Measurements from ENCODE around the gene SEC16A. TPM values are rescaled to one million over a fixed set of nuclear protein-coding genes. Genes with fewer than 3 reads are reported as not detected.

SEC16A gene
- total and polyA plus RNA-seq, 4 donors: 44.2 to 78.8 (median 46.7) TPM

DNA sequence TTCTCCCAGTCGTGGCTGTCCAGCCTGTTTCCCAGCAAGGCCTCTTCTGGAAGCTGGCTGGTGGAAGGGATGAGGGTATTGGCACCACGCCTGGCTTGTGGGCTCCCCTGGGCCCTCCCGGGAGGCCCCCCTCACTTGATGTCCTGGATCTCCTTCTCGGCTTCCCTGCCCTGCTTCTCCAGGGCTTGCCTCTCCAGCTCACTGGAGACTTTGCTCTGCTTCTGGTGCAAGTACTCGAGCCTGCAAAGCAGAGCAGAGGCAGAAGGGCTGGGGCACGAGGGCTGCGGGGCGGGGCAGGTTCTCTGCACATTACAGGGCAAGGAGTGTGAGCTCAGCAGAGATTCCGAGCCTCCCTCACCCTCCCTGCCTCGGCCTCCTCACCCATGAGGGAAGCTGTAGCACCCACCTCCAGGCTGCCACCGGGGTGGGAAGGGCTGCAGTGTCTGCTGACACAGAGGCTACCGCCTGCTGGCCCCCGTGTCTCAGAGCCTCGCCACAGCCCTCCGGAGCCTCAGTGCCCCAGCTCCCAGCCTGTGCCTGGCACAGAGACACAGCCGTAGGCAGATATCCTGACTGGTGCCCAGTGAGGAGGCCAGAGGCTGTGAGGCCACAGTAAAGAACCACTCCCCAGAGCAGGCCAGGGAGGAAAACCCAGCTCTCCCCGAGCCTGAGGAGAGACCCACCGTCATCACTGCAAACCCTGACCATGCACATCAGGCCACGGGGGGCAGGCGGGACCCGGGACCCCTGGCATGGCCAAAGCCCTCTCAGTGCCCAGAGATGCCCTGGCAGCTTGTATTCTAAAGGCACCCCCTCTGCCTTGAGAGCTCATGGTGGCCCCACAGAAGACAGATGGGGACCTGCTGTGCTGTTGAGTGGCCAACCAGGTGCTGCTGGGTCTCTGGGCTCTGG, 90.0 kb downstream of the SEC16A start:
- Histone ChIP-seq H3K27me3 (ENCODE audit: control insufficient read depth in 3 of 3, insufficient read depth in 3 of 3, low read length in 2 of 3) (no peaks in the 10 kb centered on the region), H3K4me3 (no peak overlapping the region), H3K27ac (ENCODE audit: low read depth in 1 of 2, low read length in 1 of 2) (no peak overlapping the region), H3K9ac (ENCODE audit: insufficient read depth in 1 of 2, low read length in 2 of 2) (no peak overlapping the region), H3K36me3 (ENCODE audit: control insufficient read depth in 4 of 4, insufficient read depth in 4 of 4, low read length in 4 of 4) (peaks cover 5 to 71% (median 15%) of the 10 kb centered on the region in 4 donors), H3K4me1 (ENCODE audit: control insufficient read depth in 5 of 5, insufficient read depth in 5 of 5, low read length in 5 of 5) (no peaks in the 10 kb centered on the region), H3K9me3 (ENCODE audit: control insufficient read depth in 4 of 4, insufficient read depth in 3 of 4, low read length in 3 of 4) (no peaks in the 10 kb centered on the region)
- TF ChIP-seq CTCF (IDR thresholded peaks at IDR 0.05; ENCODE audit: control extremely low read depth, extremely low read depth): no peak
- ATAC-seq (ENCODE audit: insufficient read depth, low FRiP score) (no peak), DNase-seq (no peak)
- WGBS, 2 donors: 90 to 93% methylated on average over 21 of the region's 21 CpGs

GRCh38 chr9:136391737-136392537, 90.9 kb downstream of the SEC16A start:
- TF ChIP-seq CTCF (IDR thresholded peaks at IDR 0.05; ENCODE audit: control extremely low read depth, extremely low read depth): no peak
- Histone ChIP-seq H3K27me3 (ENCODE audit: control insufficient read depth in 3 of 3, insufficient read depth in 3 of 3, low read length in 2 of 3) (no peaks in the 10 kb centered on the region), H3K9ac (ENCODE audit: insufficient read depth in 1 of 2, low read length in 2 of 2) (no peak overlapping the region), H3K4me3 (no peak overlapping the region), H3K4me1 (ENCODE audit: control insufficient read depth in 5 of 5, insufficient read depth in 5 of 5, low read length in 5 of 5) (no peaks in the 10 kb centered on the region), H3K9me3 (ENCODE audit: control insufficient read depth in 4 of 4, insufficient read depth in 3 of 4, low read length in 3 of 4) (no peaks in the 10 kb centered on the region), H3K27ac (ENCODE audit: low read depth in 1 of 2, low read length in 1 of 2) (no peak overlapping the region), H3K36me3 (ENCODE audit: control insufficient read depth in 4 of 4, insufficient read depth in 4 of 4, low read length in 4 of 4) (peaks cover 5 to 76% (median 13%) of the 10 kb centered on the region in 4 donors)
- DNase-seq (no peak), ATAC-seq (ENCODE audit: insufficient read depth, low FRiP score) (no peak)
- 94 to 96% methylated on average over 28 of the region's 28 CpGs for WGBS, 2 donors

Small RNAs within 50 kb of the gene (small RNA-seq; reads per million reads assigned to genes)
- gene MIR4673 (ENCODE audit: low replicate concordance): not detected

Other genes starting within 250 kb of the SEC16A start
- 10 to 100 TPM; 10.4 to 12.2 TPM for gene QSOX2, start 237.2 kb downstream of the SEC16A start, total RNA-seq
- gene QSOX2, start 237.2 kb downstream of the SEC16A start, polyA plus RNA-seq: 10 to 100 TPM in 1 of 2 donors, 1 to 10 TPM in 1; 4.9 to 10.3 TPM
- gene CCDC187, start 178.9 kb downstream of the SEC16A start, total RNA-seq: 10 to 100 TPM; 11.4 to 16.8 TPM
- 1 to 10 TPM; 2.0 to 2.1 TPM for gene CCDC187, start 178.9 kb downstream of the SEC16A start, polyA plus RNA-seq
- gene GPSM1, start 155.5 kb downstream of the SEC16A start, total RNA-seq: 10 to 100 TPM; 28.5 to 41.6 TPM
- 10 to 100 TPM; 12.6 to 16.8 TPM for gene GPSM1, start 155.5 kb downstream of the SEC16A start, polyA plus RNA-seq
- gene DNLZ, start 119.3 kb downstream of the SEC16A start, total RNA-seq: 10 to 100 TPM in 1 of 2 donors, 1 to 10 TPM in 1; 7.7 to 34.3 TPM
- gene DNLZ, start 119.3 kb downstream of the SEC16A start, polyA plus RNA-seq: 10 to 100 TPM; 13.1 to 20.6 TPM
- gene CARD9, start 109.4 kb downstream of the SEC16A start, total RNA-seq: 10 to 100 TPM in 1 of 2 donors, 1 to 10 TPM in 1; 3.8 to 15.2 TPM
- 10 to 100 TPM in 1 of 2 donors, 1 to 10 TPM in 1; 7.9 to 16.0 TPM for gene CARD9, start 109.4 kb downstream of the SEC16A start, polyA plus RNA-seq
- gene SNAPC4, start 82.9 kb downstream of the SEC16A start, total RNA-seq: 10 to 100 TPM; 12.3 to 12.4 TPM
- 1 to 10 TPM; 6.8 to 7.3 TPM for gene SNAPC4, start 82.9 kb downstream of the SEC16A start, polyA plus RNA-seq
- gene ENTR1, start 72.4 kb downstream of the SEC16A start, total RNA-seq: 10 to 100 TPM; 25.5 to 48.4 TPM
- 10 to 100 TPM; 30.8 to 44.6 TPM for gene ENTR1, start 72.4 kb downstream of the SEC16A start, polyA plus RNA-seq
- gene PMPCA, start 72.4 kb downstream of the SEC16A start, total RNA-seq: 10 to 100 TPM; 26.5 to 44.0 TPM
- gene PMPCA, start 72.4 kb downstream of the SEC16A start, polyA plus RNA-seq: 10 to 100 TPM; 36.9 to 46.7 TPM
- gene INPP5E, start 43.2 kb downstream of the SEC16A start, total RNA-seq: 10 to 100 TPM in 1 of 2 donors, 1 to 10 TPM in 1; 8.4 to 18.4 TPM
- 1 to 10 TPM; 7.2 to 8.7 TPM for gene INPP5E, start 43.2 kb downstream of the SEC16A start, polyA plus RNA-seq
- gene NOTCH1, start 63.0 kb upstream of the SEC16A start, total RNA-seq: 100 to 1,000 TPM in 1 of 2 donors, 10 to 100 TPM in 1; 64.3 to 101 TPM
- 10 to 100 TPM; 23.9 to 24.7 TPM for gene NOTCH1, start 63.0 kb upstream of the SEC16A start, polyA plus RNA-seq
- gene EGFL7, start 179.9 kb upstream of the SEC16A start, total RNA-seq: 100 to 1,000 TPM; 128 to 177 TPM
- gene EGFL7, start 179.9 kb upstream of the SEC16A start, polyA plus RNA-seq: 100 to 1,000 TPM; 275 to 379 TPM
- gene AGPAT2, start 204.4 kb upstream of the SEC16A start, total RNA-seq: 100 to 1,000 TPM in 1 of 2 donors, 10 to 100 TPM in 1; 81.7 to 184 TPM
- gene AGPAT2, start 204.4 kb upstream of the SEC16A start, polyA plus RNA-seq: 100 to 1,000 TPM; 169 to 277 TPM
- 10 to 100 TPM; 14.5 to 26.7 TPM for gene DIPK1B, start 229.5 kb upstream of the SEC16A start, total RNA-seq
- 10 to 100 TPM; 12.5 to 13.3 TPM for gene DIPK1B, start 229.5 kb upstream of the SEC16A start, polyA plus RNA-seq

Data from lung (tissue), 13 donors.